ENCODE measurements around the gene RIOX2. TPM values are rescaled to one million over a fixed set of nuclear protein-coding genes. Genes with fewer than 3 reads are reported as not detected.
"Not testable (repeated sequence)": the region's sequence is repeated elsewhere in the genome, so short reads cannot be mapped to it uniquely, and the experiment has no call there.

RIOX2 gene
- total and polyA plus RNA-seq, 7 donors, result 9.0 to 23.5 (median 16.8) TPM

GRCh38 chr3:97910931-97911351 is 61.3 kb downstream of the RIOX2 start:
- Histone ChIP-seq H3K9me3 (no peaks in the 10 kb centered on the region), H3K4me3 (no peak overlapping the region), H3K4me1 (peaks cover 0 to 14% (median 3%) of the 10 kb centered on the region in 4 donors), H3K36me3 (peaks cover 0 to 44% (median 3%) of the 10 kb centered on the region in 4 donors), H3K27ac (no peak overlapping the region), H3K27me3 (no peaks in the 10 kb centered on the region)
- intact Hi-C loops (cut with DNase I), result no loop called here
- WGBS, 2 donors, result 50 to 77% methylated on average over 3 of the region's 3 CpGs
- TF ChIP-seq POLR2AphosphoS5 (IDR thresholded peaks at IDR 0.05), result no peak
- no peak for TF ChIP-seq EP300 (IDR thresholded peaks at IDR 0.05)
- no peak for TF ChIP-seq POLR2A (IDR thresholded peaks at IDR 0.05)
- TF ChIP-seq CTCF (IDR thresholded peaks at IDR 0.05), result no peak
- DNase-seq, result no peak

GRCh38 chr3:97910236-97910831 is 61.9 kb downstream of the RIOX2 start:
- H3K27ac ChIP-seq; DNase-seq; H3K4me3 ChIP-seq; H3K9me3 ChIP-seq; intact Hi-C loops (cut with DNase I); H3K27me3 ChIP-seq: not testable (repeated sequence)
- Histone ChIP-seq H3K36me3 (peaks cover 0 to 38% (median 1%) of the 10 kb centered on the region in 4 donors), H3K4me1 (peaks cover 0 to 14% (median 3%) of the 10 kb centered on the region in 4 donors)
- WGBS, 2 donors, result 72 to 75% methylated on average over 24 of the region's 24 CpGs

- H3K36me3 ChIP-seq, result peaks cover 0 to 33% (median 0%) of the 10 kb centered on the region in 4 donors
- intact Hi-C loops (cut with DNase I); DNase-seq; H3K27ac ChIP-seq; H3K4me3 ChIP-seq; H3K9me3 ChIP-seq; H3K27me3 ChIP-seq: not testable (repeated sequence)
- peaks cover 0 to 14% (median 3%) of the 10 kb centered on the region in 4 donors for H3K4me1 ChIP-seq
- 54 to 76% methylated on average over 2 to 3 of the region's 3 CpGs for WGBS, 2 donors
Measured at GRCh38 chr3:97909830-97910229, 62.4 kb downstream of the RIOX2 start.

- WGBS, 2 donors, result 10 to 45% methylated on average over 4 of the region's 4 CpGs
- TF ChIP-seq POLR2AphosphoS5 (IDR thresholded peaks at IDR 0.05) (no peak), EP300 (IDR thresholded peaks at IDR 0.05) (no peak), CTCF (IDR thresholded peaks at IDR 0.05) (no peak), POLR2A (IDR thresholded peaks at IDR 0.05) (no peak)
- Histone ChIP-seq H3K27ac (peak overlapping the region; percentile 31 to 54 (median 38)), H3K4me1 (no peaks in the 10 kb centered on the region), H3K36me3 (peaks cover 0 to 29% (median 0%) of the 10 kb centered on the region in 4 donors), H3K4me3 (no peak overlapping the region), H3K9me3 (no peaks in the 10 kb centered on the region), H3K27me3 (no peaks in the 10 kb centered on the region)
- intact Hi-C loops (cut with DNase I), result no loop called here
- no peak for DNase-seq
Measured at GRCh38 chr3:97901313-97902248, 70.7 kb downstream of the RIOX2 start.

- intact Hi-C loops (cut with DNase I), result loop anchor here (10.0 kb wide), 1 partner anchor 125 kb away; no protein-coding TSS in a partner anchor
- H3K4me1 ChIP-seq, result no peaks in the 10 kb centered on the region
- DNase-seq, result no peak
- peaks cover 0 to 49% (median 2%) of the 10 kb centered on the region in 4 donors for H3K36me3 ChIP-seq
- no peak for TF ChIP-seq CTCF (IDR thresholded peaks at IDR 0.05)
- no peak for TF ChIP-seq POLR2AphosphoS5 (IDR thresholded peaks at IDR 0.05)
- no peak for TF ChIP-seq EP300 (IDR thresholded peaks at IDR 0.05)
- no peak for TF ChIP-seq POLR2A (IDR thresholded peaks at IDR 0.05)
- no peaks in the 10 kb centered on the region for H3K27me3 ChIP-seq
- H3K9me3 ChIP-seq, result no peaks in the 10 kb centered on the region
- H3K27ac ChIP-seq, result no peak overlapping the region
- H3K4me3 ChIP-seq, result no peak overlapping the region
Measured at GRCh38 chr3:97899331-97899730, 72.9 kb downstream of the RIOX2 start.
